GM18505 (cell line): Measurements from ENCODE around the gene TRAPPC3.

Experiments used
- ATAC-seq: cut with Tn5 transposase; IDR thresholded peaks from one replicate; pipeline ENCODE4 v1.9.1; 2021; ENCODE audit not compliant: unreplicated experiment
- POLR2A ChIP-seq: IDR thresholded peaks from 4 replicates; pipeline ENCODE4 v1.6.1; 2011; ENCODE audit warnings: borderline replicate concordance; ENCODE audit not compliant: insufficient read depth, insufficient read length; ENCODE audit errors: extremely low read depth

TRAPPC3 gene

DNA sequence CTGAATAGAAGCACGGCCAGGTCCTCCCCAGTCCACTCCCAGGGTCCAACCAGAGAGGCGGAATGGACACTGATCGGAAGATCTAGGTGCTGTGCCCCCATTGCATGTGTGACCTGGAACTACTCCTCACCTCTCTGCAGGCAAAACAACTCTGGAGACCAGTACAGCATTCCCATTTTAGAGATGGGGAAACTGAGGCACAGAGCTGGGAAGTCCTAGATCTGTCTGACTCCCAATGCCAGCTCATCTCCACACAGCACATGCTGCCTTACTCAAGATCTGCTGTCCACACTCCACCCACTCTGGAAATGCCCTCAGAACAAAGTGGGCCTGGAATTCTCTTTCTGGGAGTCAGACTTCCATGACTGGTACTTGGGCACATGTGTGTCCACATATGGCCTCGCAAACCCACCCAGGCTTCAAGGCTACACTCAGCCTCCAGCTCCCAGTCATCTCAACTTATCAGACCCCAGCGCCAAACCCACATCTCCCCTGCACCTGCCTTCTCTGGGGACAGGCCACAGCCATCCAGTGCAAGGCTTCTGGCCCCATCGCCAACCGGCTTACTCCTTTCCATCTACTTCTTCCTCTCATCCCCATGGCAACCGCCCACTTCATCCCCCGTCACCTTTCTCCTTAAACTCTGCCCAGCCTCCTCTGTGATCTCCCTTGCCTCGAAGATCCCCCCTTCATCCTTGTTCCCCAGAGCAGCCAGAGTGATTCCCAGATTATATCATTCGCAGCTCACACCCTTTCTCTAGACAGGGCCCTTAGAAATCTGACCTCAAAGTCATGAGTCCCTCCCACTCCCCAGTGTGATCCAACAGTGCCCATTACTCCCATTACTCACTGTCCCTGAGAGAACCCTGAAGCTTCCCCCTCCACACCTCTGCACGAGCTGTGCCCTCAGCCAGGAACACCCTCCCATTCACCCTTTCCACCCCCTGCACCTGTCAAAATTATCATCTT is 26.9 kb downstream of the TRAPPC3 start:
- ATAC-seq, result no peak
- TF ChIP-seq POLR2A, result no peak

DNA sequence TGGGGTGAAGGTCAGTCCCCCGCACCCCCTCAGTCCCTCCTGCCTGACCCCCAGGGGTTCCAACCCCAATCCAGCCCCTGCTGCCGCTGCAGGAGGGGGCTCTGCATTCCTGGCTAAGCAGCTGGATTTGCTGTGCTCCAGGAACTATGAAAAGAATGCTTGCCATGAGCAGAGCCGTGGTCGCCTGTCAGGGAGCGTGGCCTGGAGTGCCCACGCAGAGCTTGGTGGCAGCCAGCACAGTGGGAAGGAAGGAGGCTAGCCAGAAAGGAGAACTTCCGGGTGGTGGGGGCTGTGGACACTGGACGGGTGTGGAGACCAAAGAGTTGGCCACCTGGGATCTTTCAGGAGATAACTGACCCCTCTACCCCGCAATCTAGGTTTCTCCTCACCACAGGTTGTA is 29.8 kb downstream of the TRAPPC3 start:
- TF ChIP-seq POLR2A, result no peak
- ATAC-seq, result no peak

DNA sequence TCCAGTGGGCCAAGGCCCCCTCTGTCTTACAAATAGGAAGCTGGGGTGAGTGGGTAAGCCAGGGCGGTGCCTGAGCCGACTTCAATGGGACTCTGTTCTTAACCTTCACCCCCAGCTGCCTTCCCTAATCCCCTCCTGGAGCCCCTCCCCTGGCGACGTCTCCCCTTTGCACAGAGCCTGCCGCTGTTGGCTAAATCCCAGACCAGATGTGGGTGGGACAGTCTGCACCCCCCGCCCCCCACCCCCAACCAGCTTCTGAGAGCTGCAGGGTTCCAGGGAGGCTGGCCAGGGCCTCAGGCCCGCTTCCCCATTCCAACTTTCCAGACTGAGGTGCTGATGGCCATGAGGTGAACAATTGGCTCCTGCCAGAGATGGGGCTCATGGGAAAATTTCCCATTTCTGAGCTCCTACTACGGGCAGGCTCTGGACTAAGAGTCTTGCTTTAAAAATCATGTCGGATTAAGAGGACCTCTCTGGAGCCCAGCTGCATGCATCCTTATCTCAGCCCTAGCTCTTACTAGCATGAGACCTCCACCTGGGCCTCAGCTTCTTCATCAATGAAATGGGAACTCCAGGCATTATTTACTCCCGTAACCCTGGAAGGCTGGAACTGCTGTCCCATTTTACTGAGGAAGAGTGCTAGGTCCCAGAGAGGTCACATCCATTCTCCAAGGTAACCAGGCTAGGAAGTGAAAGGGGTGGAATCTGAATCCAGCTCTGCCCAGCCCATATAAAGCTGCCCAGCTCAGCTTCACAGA is 30.7 kb downstream of the TRAPPC3 start:
- no peak for ATAC-seq

DNA sequence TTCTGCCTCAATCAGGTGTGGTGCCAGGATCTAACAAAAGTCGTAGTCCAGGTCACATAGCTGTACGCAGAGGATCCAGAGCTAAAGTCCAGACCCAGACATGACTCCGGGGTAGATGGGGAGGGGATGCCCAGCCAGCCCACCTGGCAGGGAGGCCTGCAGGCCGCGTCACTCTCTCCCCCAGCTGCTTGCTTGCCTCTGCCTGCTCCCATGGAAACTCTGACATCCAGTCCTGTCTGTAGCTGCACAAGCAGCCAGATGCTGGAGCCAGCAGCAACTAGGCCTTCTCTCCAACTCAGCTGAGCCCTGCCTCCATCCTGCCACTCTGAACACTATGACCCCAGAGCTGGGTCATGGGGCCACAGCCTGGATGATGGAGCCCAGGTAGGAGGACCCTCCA is 32.4 kb downstream of the TRAPPC3 start:
- ATAC-seq, result no peak
- no peak for TF ChIP-seq POLR2A

More for the DNA sequence above, 30.7 kb downstream of the TRAPPC3 start:
- TF ChIP-seq POLR2A, result no peak

DNA sequence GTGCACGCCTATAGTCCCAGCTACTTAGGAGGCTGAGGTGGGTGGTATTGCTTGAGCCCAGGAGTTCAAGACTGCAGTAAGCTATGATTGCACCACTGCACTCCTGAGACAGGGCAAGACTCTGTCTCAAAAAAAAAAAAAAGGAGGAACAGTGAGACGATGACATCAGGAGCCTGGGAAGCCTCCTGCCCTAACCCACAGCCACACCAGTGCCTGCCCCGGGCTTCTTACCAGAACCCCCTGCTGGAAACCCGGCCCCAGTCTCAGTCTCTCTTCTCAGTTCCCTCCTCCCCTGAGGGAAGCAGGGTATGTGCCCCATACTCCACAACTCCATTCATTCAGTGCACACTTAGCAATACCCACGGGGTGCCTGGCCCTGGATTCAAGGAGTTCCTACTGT is 33.4 kb downstream of the TRAPPC3 start:
- no peak for TF ChIP-seq POLR2A
- ATAC-seq, result no peak

DNA sequence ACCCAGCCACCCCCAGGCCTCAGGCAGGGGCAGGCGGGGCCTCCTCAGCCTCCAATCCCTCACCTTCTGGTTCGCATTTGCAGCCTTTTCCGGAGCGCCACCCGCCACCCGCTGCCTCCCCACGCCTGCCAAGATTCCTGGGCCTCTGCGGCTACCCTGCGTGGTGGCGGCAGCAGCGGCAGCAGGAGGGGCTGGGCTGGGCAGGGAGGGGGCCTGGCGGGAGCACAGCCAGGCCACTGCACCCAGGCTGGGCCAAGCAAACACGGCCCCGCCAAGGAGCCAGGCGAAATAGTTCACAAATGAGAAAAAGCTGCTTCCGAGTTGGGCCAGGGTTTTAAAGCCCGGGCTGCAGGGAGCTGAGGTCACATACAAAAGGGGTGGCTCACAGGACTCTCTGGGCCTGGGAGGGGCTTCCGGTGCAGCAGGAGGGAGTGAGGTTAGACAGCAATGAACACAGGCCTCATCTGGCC is 34.1 kb downstream of the TRAPPC3 start:
- TF ChIP-seq POLR2A, result no peak
- no peak for ATAC-seq

DNA sequence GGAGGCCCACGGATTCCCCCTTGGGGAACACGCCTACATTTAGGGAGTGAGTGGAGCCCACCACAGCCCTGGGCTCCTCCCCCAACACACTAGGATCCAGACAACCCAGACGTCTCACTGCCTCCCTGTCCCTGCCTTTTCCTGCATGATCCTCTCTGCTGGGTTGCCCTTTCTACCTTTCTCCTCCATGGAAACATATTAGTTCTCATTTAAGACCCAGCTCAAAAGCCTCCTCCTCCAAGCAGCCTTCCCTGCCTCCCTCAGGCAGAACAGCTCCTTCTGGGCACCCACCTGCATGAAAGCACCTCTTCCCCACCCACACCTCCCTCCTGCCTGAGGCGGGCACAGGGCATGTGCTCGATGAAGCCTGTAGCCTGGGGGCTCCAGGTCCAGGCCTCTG is 34.9 kb downstream of the TRAPPC3 start:
- TF ChIP-seq POLR2A, result no peak
- no peak for ATAC-seq

DNA sequence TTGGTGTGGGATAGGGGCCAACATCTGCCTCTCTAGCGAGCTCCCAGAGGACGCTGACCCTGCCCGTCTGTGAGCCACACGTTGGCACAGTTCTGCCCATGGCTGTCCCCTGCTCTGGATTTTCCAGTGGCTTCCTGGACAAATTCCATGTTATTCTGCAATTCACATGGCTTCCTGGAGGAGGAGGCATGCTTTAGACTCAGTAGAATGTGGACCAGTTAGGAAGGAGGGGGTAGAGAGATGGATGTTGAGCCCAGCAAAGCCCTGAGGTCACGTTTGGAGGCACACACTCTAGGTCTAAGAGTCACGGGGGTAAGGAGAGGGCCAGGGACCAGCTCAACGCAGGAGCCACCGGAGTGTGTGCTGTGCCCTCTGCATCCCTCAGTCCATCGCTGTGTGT is 36.5 kb downstream of the TRAPPC3 start:
- no peak for TF ChIP-seq POLR2A
- ATAC-seq, result no peak

DNA sequence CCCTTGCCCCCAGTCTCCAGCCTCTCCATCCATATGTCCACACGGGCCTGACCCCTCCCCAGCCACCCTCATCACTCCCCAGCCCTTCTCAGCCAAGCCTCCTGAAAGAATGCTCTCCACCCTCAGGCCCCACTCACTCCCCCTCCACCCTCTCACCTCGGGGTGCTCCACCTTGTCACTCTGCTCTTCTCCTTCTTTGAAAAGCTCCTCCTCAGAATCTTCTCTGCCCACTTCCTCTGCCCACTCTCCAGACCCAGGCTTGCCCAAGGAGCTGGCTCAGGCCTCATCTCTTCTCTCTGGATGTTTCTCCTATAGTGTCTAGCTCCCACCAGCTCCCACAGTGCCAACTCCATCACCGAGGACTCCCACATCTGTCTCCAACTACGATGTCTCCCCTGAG is 38.1 kb downstream of the TRAPPC3 start:
- no peak for TF ChIP-seq POLR2A
- no peak for ATAC-seq

DNA sequence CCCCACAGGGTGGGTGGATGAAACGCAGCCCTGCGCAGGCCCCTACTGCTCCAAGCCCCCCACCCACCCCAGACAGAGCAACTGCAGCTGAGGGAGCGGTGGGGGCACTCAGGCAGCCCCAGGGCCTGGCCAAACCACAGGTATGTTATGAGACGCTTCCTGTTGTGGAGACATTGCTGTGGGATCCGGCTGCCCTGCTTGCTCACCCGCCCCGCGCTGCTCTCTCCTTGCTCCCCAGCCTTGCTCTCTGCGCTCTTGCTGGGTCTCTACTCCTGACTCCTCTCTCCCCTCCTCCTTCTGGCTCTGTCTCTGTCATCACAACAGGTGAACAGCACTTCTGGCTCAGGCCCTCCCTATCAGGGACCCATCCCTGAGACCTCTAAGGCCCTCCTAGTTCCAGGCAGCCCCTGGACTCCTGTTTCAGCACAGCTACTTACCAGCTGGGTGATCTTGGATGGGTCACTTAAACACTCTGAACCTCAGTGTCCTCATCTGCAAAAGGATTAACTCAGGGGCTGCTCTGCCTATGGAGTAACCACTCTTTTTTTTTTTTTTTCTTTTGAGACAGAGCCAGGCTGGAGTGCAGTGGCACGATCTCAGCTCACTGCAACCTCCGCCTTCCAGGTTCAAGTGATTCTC is 40.1 kb downstream of the TRAPPC3 start:
- TF ChIP-seq POLR2A, result no peak
- no peak for ATAC-seq

DNA sequence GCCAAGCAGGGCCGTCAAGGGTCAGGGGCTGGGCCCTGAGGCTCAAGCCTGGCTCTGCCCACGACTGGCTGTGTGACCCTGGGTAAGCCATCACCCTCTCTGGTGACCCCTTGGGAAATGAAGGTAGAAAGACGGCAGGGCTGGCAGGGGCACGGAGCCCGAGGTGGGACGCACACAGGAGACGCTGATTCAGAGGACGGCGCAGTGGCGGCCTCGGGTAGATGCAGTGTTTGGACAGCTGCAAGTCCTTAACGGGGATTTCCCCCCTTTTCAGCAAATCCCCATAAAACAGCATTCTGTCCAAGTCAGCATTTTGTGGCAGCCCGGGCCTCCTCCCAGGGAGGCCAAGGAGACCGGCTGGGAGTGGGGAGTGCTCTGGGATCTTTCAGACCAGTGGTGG is 41.0 kb downstream of the TRAPPC3 start:
- ATAC-seq, result no peak
- no peak for TF ChIP-seq POLR2A

DNA sequence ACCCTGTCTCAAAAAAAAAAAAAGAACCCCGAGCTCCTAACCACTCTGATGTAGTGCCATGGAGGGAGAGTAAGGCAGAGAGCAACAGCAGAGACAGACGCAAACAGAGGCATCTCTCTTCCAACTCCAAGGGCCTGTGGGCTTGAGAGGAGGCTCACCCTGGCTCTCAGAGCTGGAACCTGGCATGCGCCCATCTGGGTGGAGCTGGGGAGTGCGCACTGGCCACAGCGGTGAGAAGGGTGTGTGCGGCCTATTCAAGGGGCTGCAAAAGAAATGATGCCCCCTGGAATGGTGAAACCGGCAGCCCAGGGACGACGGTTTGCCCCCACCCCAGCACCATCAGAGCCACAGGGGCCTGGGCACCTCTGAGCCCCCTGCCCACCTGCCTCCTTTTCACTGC is 41.9 kb downstream of the TRAPPC3 start:
- no peak for TF ChIP-seq POLR2A
- ATAC-seq, result no peak

DNA sequence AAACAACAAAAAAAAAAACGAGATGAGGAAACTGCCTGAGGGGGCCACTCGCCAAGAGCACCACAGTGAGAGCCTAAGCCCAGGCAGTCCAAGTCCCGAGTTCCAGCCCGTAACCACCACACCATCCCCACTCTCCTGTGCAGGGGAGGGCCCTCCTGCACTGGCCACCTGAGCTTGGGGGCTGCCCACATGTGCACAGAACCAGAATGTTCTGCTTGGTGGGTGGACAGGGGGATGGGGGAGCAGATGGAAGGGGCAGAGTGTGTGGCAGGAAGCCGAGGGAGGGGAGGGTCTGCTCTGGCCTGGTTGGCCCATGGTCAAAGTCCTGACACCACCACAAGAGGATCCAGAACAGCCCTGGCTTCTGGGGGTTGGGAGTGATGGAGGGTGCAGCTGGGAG is 43.0 kb downstream of the TRAPPC3 start:
- no peak for TF ChIP-seq POLR2A
- no peak for ATAC-seq
